PC-9 (cell line): Measurements from ENCODE around the gene GRAMD2B.
"Not testable (repeated sequence)": the region's sequence is repeated elsewhere in the genome, so short reads cannot be mapped to it uniquely, and the experiment has no call there.

Source experiments
- EZH2 ChIP-seq: fragments of 200-600 bp; sonication (generic); IDR thresholded peaks from 2 replicates; pipeline ENCODE4 v1.8.0; 2017; ENCODE audit warnings: antibody characterized with exemption, low read depth
- TF ChIP-seq, protein P1 (sequence below): fragments of 200-600 bp; sonication (generic); conservative IDR thresholded peaks from 2 replicates; pipeline ENCODE4 v1.6.1; 2017; ENCODE audit warnings: mixed run types, antibody characterized with exemption, mild to moderate bottlenecking, moderate library complexity

DNA sequence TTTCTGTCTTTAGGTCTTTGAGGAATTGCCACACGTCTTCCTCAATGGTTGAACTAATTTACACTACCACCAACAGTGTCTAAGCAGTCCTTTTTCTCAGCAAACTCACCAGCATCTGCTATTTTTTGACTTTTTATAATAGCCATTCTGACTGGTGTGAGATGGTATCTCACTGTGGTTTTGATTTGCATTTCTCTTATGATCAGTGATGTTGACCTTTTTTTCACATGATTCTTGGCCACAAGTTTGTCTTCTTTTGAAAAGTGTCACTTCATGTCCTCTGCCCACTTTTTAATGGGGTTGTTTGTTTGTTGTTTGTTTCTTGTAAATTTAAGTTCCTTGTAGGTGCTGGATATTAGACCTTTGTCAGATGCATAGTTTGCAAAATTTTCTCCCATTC is 26.5 kb upstream of the GRAMD2B start:
- TF ChIP-seq, protein P1, sequence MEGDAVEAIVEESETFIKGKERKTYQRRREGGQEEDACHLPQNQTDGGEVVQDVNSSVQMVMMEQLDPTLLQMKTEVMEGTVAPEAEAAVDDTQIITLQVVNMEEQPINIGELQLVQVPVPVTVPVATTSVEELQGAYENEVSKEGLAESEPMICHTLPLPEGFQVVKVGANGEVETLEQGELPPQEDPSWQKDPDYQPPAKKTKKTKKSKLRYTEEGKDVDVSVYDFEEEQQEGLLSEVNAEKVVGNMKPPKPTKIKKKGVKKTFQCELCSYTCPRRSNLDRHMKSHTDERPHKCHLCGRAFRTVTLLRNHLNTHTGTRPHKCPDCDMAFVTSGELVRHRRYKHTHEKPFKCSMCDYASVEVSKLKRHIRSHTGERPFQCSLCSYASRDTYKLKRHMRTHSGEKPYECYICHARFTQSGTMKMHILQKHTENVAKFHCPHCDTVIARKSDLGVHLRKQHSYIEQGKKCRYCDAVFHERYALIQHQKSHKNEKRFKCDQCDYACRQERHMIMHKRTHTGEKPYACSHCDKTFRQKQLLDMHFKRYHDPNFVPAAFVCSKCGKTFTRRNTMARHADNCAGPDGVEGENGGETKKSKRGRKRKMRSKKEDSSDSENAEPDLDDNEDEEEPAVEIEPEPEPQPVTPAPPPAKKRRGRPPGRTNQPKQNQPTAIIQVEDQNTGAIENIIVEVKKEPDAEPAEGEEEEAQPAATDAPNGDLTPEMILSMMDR: not testable (repeated sequence)
- not testable (repeated sequence) for TF ChIP-seq EZH2
